MM.1S (cell line): ENCODE results near the gene PREX1.

Experiments
- DNase-seq: peaks from one replicate; pipeline ENCODE4 v3.0.0-alpha.2; 2015
- H2AFZ ChIP-seq: fragments of 300-600 bp; sonication (generic); 2 replicates; pipeline ENCODE4 v1.6.0; 2016; ENCODE audit warnings: antibody characterized with exemption, low read length
- H3F3A ChIP-seq: fragments of 300-600 bp; sonication (generic); 2 replicates; pipeline ENCODE4 v1.6.1; 2016; ENCODE audit warnings: mild to moderate bottlenecking, antibody characterized with exemption, low read length, moderate library complexity, mixed read lengths; ENCODE audit not compliant: insufficient read depth
- H3K27ac ChIP-seq: fragments of 300-600 bp; sonication (generic); 2 replicates; pipeline ENCODE4 v1.5.1; 2016; ENCODE audit warnings: mild to moderate bottlenecking, low read length
- H3K27me3 ChIP-seq: fragments of 300-600 bp; sonication (generic); replicated peaks from 2 replicates; pipeline ENCODE4 v1.6.0; 2016; ENCODE audit warnings: low read length; ENCODE audit not compliant: insufficient read depth
- H3K36me3 ChIP-seq: fragments of 300-600 bp; sonication (generic); replicated peaks from 2 replicates; pipeline ENCODE4 v1.6.1; 2016; ENCODE audit warnings: mild to moderate bottlenecking, low read length, mixed read lengths; ENCODE audit not compliant: insufficient read depth
- H3K4me1 ChIP-seq: fragments of 300-600 bp; sonication (generic); 2 replicates; pipeline ENCODE4 v1.6.1; 2016; ENCODE audit warnings: low read length, mixed read lengths
- H3K4me2 ChIP-seq: fragments of 300-600 bp; sonication (generic); 2 replicates; pipeline ENCODE4 v1.6.0; 2016; ENCODE audit warnings: low read depth, low read length
- H3K4me3 ChIP-seq: fragments of 300-600 bp; sonication (generic); 2 replicates; pipeline ENCODE4 v1.5.1; 2016; ENCODE audit warnings: low read length, mixed read lengths
- H3K79me2 ChIP-seq: fragments of 300-600 bp; sonication (generic); 2 replicates; pipeline ENCODE4 v1.6.1; 2016; ENCODE audit warnings: mixed run types, low read length, mixed read lengths
- H3K9ac ChIP-seq: fragments of 300-600 bp; sonication (generic); 2 replicates; pipeline ENCODE4 v1.6.1; 2016; ENCODE audit warnings: low read length, mixed read lengths
- H3K9me2 ChIP-seq: fragments of 300-600 bp; sonication (generic); replicated peaks from 2 replicates; pipeline ENCODE4 v1.6.1; 2016; ENCODE audit warnings: mild to moderate bottlenecking, low read length, mixed read lengths; ENCODE audit not compliant: insufficient read depth
- H3K9me3 ChIP-seq: fragments of 300-600 bp; sonication (generic); replicated peaks from 2 replicates; pipeline ENCODE4 v1.6.1; 2016; ENCODE audit warnings: mild to moderate bottlenecking, low read length, mixed read lengths; ENCODE audit not compliant: insufficient read depth
- H4K20me1 ChIP-seq: fragments of 300-600 bp; sonication (generic); 2 replicates; pipeline ENCODE4 v1.6.1; 2016; ENCODE audit warnings: mild to moderate bottlenecking, low read length, moderate library complexity, mixed read lengths; ENCODE audit not compliant: insufficient read depth
- CTCF ChIP-seq: fragments of 300-600 bp; sonication (generic); IDR thresholded peaks from 2 replicates; pipeline ENCODE4 v1.5.1; 2016; ENCODE audit warnings: antibody characterized with exemption, low read length, mixed read lengths
- EZH2 ChIP-seq: fragments of 300-600 bp; sonication (generic); optimal IDR thresholded peaks from 2 replicates; pipeline ENCODE3; 2017; ENCODE audit warnings: low read depth, mild to moderate bottlenecking, antibody characterized with exemption, low read length, mixed read lengths
- EZH2phosphoT487 ChIP-seq: fragments of 300-600 bp; sonication (generic); IDR thresholded peaks from 2 replicates; pipeline ENCODE4 v1.6.1; 2018; ENCODE audit warnings: antibody characterized with exemption, low read length

Gene PREX1

GRCh38 chr20:48858075-48858790, 30.4 kb upstream of the PREX1 start:
- no peak overlapping the region for H2AFZ ChIP-seq
- DNase-seq = no peak
- H3K4me1 ChIP-seq = no peaks in the 10 kb centered on the region
- no peaks in the 10 kb centered on the region for H3K36me3 ChIP-seq
- no peaks in the 10 kb centered on the region for H3K79me2 ChIP-seq
- H4K20me1 ChIP-seq = no peaks in the 10 kb centered on the region
- no peaks in the 10 kb centered on the region for H3K9me3 ChIP-seq
- no peak overlapping the region for H3K4me3 ChIP-seq
- H3K27ac ChIP-seq = no peak overlapping the region
- H3F3A ChIP-seq = no peaks in the 10 kb centered on the region
- no peaks in the 10 kb centered on the region for H3K27me3 ChIP-seq
- no peak overlapping the region for H3K9ac ChIP-seq
- H3K4me2 ChIP-seq = no peak overlapping the region
- no peaks in the 10 kb centered on the region for H3K9me2 ChIP-seq
- no peak for TF ChIP-seq EZH2
- TF ChIP-seq EZH2phosphoT487 = no peak
- TF ChIP-seq CTCF = no peak

- DNase-seq = no peak
- Histone ChIP-seq H3K36me3 (no peaks in the 10 kb centered on the region), H3F3A (no peaks in the 10 kb centered on the region), H3K79me2 (no peaks in the 10 kb centered on the region), H3K27me3 (no peaks in the 10 kb centered on the region), H3K4me3 (no peak overlapping the region), H2AFZ (no peak overlapping the region), H3K9me3 (no peaks in the 10 kb centered on the region), H3K27ac (no peak overlapping the region), H3K9me2 (no peaks in the 10 kb centered on the region), H3K9ac (no peak overlapping the region), H3K4me1 (no peaks in the 10 kb centered on the region), H4K20me1 (no peaks in the 10 kb centered on the region), H3K4me2 (no peak overlapping the region)
- TF ChIP-seq EZH2phosphoT487 = no peak
- no peak for TF ChIP-seq EZH2
- no peak for TF ChIP-seq CTCF
Measured at GRCh38 chr20:48856130-48856529, 28.3 kb upstream of the PREX1 start.

- Histone ChIP-seq H3K9ac (no peak overlapping the region), H3K4me1 (no peaks in the 10 kb centered on the region), H3K79me2 (no peaks in the 10 kb centered on the region), H4K20me1 (no peaks in the 10 kb centered on the region), H3F3A (no peaks in the 10 kb centered on the region), H3K9me2 (no peaks in the 10 kb centered on the region), H3K36me3 (no peaks in the 10 kb centered on the region), H3K9me3 (no peaks in the 10 kb centered on the region), H2AFZ (no peak overlapping the region), H3K27me3 (no peaks in the 10 kb centered on the region), H3K4me3 (no peak overlapping the region), H3K27ac (no peak overlapping the region), H3K4me2 (no peak overlapping the region)
- TF ChIP-seq EZH2phosphoT487 (no peak), CTCF (no peak), EZH2 (no peak)
- no peak for DNase-seq
Measured at GRCh38 chr20:48855046-48855445, 27.2 kb upstream of the PREX1 start.
